Suprapubic skin (tissue), 4 donors: ENCODE results near the gene SPRN.

Experiments
- EP300 ChIP-seq: sonication (generic); formaldehyde crosslinking; IDR thresholded peaks from one replicate; pipeline ENCODE4 v1.6.1; 2017; ENCODE audit warnings: antibody characterized with exemption
- POLR2A ChIP-seq, 2 donors: fragments of 450-650 bp; IDR thresholded peaks; one replicate each; pipeline ENCODE4 v1.6.1; 2017; ENCODE audit warnings: antibody characterized with exemption in 2 of 2, mild to moderate bottlenecking in 2 of 2, moderate library complexity in 2 of 2
- POLR2AphosphoS5 ChIP-seq, 3 donors: sonication (generic); formaldehyde crosslinking; IDR thresholded peaks; one replicate each; pipeline ENCODE4 v1.6.1; 2017; ENCODE audit warnings: antibody characterized with exemption in 3 of 3
- TF ChIP-seq, protein P1 (sequence below), 2 donors: fragments of 200-600 bp in 1 of 2; fragments of 450-650 bp in 1 of 2; sonication (generic) in 1 of 2; IDR thresholded peaks; one replicate each; pipeline ENCODE4 v1.5.1; 2016 to 2019; ENCODE audit warnings: antibody characterized with exemption in 2 of 2, mild to moderate bottlenecking in 1 of 2, moderate library complexity in 1 of 2

DNA sequence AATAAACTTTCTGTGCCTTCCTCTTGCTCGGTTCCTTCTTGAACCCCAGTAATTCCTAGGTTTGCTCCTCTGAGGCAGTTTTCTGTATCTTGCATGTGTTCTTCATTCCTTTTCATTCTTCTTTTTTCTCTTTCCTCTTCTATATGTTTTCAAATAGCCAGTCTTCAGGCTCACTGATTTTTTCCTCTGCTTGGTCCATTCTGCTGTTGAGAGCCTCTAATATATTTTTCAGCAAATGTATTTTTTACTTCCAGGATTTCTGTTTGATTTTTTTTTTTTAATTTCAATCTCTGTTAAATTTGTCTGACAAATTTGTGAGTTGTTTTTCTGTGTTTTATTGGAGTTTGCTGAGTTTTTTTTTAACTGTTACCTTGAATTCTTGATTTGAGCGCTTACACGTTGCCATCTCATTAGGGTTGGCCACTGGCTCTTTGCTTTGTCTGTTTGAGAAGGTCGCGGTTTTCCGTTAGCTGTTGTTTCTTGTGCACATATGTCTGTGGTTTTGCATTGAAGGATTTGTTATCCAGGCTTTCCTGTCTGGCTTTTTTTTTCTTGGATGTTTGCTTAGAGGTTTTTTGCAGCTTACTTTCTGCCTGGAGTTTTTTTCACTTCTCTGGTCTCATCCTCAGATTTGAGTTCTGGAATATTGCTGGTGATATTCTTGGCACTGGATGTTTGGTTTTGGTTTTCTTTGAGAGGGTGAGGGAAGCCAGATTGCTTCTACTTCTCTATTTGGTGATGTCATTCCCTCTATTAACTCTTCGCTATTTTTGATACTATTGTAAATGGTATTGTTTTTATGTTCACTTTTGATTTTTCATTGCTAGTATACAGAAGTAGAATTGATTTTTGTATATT is 12.7 kb downstream of the SPRN start:
- TF ChIP-seq, protein P1, sequence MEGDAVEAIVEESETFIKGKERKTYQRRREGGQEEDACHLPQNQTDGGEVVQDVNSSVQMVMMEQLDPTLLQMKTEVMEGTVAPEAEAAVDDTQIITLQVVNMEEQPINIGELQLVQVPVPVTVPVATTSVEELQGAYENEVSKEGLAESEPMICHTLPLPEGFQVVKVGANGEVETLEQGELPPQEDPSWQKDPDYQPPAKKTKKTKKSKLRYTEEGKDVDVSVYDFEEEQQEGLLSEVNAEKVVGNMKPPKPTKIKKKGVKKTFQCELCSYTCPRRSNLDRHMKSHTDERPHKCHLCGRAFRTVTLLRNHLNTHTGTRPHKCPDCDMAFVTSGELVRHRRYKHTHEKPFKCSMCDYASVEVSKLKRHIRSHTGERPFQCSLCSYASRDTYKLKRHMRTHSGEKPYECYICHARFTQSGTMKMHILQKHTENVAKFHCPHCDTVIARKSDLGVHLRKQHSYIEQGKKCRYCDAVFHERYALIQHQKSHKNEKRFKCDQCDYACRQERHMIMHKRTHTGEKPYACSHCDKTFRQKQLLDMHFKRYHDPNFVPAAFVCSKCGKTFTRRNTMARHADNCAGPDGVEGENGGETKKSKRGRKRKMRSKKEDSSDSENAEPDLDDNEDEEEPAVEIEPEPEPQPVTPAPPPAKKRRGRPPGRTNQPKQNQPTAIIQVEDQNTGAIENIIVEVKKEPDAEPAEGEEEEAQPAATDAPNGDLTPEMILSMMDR (IDR thresholded peaks at IDR 0.05) = no peak
- no peak for TF ChIP-seq POLR2AphosphoS5 (IDR thresholded peaks at IDR 0.05)
- TF ChIP-seq EP300 = no peak
- TF ChIP-seq POLR2A (IDR thresholded peaks at IDR 0.05) = no peak
